ENCODE data around the gene TMPRSS11A. TPM values are rescaled to one million over a fixed set of nuclear protein-coding genes. Genes with fewer than 3 reads are reported as not detected.

The TMPRSS11A gene
- total RNA-seq, 3 donors from 2014 or later, result not detected

- Histone ChIP-seq H3K27ac (no peak overlapping the region), H3K4me1 (no peaks in the 10 kb centered on the region), H3K27me3 (no peaks in the 10 kb centered on the region), H3K36me3 (no peaks in the 10 kb centered on the region), H3K4me3 (no peak overlapping the region), H3K9me3 (peaks cover 0 to 4% of the 10 kb centered on the region in 2 donors)
- intact Hi-C loops (cut with DNase I; ENCODE audit: low total_unique reads), result no loop called here
- TF ChIP-seq POLR2A (IDR thresholded peaks at IDR 0.05) (no peak), CTCF (IDR thresholded peaks at IDR 0.05) (no peak), POLR2AphosphoS5 (IDR thresholded peaks at IDR 0.05) (no peak)
- no peak for DNase-seq (ENCODE audit: low spot score in 2 of 2)
Measured at GRCh38 chr4:67891645-67892044, 71.6 kb downstream of the TMPRSS11A start.

- no peaks in the 10 kb centered on the region for H3K27me3 ChIP-seq
Measured at GRCh38 chr4:67886281-67886680, 77.0 kb downstream of the TMPRSS11A start.

GRCh38 chr4:67885762-67886161 lies 77.5 kb downstream of the TMPRSS11A start:
- H3K9me3 ChIP-seq, result no peaks in the 10 kb centered on the region
- no peak for DNase-seq (ENCODE audit: low spot score in 2 of 2)
- no peak overlapping the region for H3K27ac ChIP-seq
- intact Hi-C loops (cut with DNase I; ENCODE audit: low total_unique reads), result no loop called here
- no peak for TF ChIP-seq POLR2AphosphoS5 (IDR thresholded peaks at IDR 0.05)
- TF ChIP-seq CTCF (IDR thresholded peaks at IDR 0.05), result no peak
- TF ChIP-seq POLR2A (IDR thresholded peaks at IDR 0.05), result no peak
- no peaks in the 10 kb centered on the region for H3K4me1 ChIP-seq
- H3K4me3 ChIP-seq, result no peak overlapping the region
- H3K36me3 ChIP-seq, result no peaks in the 10 kb centered on the region
- H3K27me3 ChIP-seq, result no peaks in the 10 kb centered on the region

More at GRCh38 chr4:67886281-67886680, 77.0 kb downstream of the TMPRSS11A start:
- DNase-seq (ENCODE audit: low spot score in 2 of 2), result no peak
- Histone ChIP-seq H3K27ac (no peak overlapping the region), H3K36me3 (no peaks in the 10 kb centered on the region), H3K9me3 (no peaks in the 10 kb centered on the region), H3K4me1 (no peaks in the 10 kb centered on the region), H3K4me3 (no peak overlapping the region)
- TF ChIP-seq CTCF (IDR thresholded peaks at IDR 0.05) (no peak), POLR2A (IDR thresholded peaks at IDR 0.05) (no peak), POLR2AphosphoS5 (IDR thresholded peaks at IDR 0.05) (no peak)
- intact Hi-C loops (cut with DNase I; ENCODE audit: low total_unique reads), result no loop called here

GRCh38 chr4:67884701-67885100 lies 78.6 kb downstream of the TMPRSS11A start:
- no peak for TF ChIP-seq POLR2AphosphoS5 (IDR thresholded peaks at IDR 0.05)
- no peak for TF ChIP-seq CTCF (IDR thresholded peaks at IDR 0.05)
- no peak for TF ChIP-seq POLR2A (IDR thresholded peaks at IDR 0.05)
- intact Hi-C loops (cut with DNase I; ENCODE audit: low total_unique reads), result no loop called here
- Histone ChIP-seq H3K9me3 (no peaks in the 10 kb centered on the region), H3K27ac (no peak overlapping the region), H3K27me3 (no peaks in the 10 kb centered on the region), H3K4me3 (no peak overlapping the region), H3K4me1 (no peaks in the 10 kb centered on the region), H3K36me3 (no peaks in the 10 kb centered on the region)
- no peak for DNase-seq (ENCODE audit: low spot score in 2 of 2)

- H3K27me3 ChIP-seq, result no peaks in the 10 kb centered on the region
- H3K9me3 ChIP-seq, result no peaks in the 10 kb centered on the region
- no peaks in the 10 kb centered on the region for H3K4me1 ChIP-seq
- TF ChIP-seq POLR2A (IDR thresholded peaks at IDR 0.05) (no peak), CTCF (IDR thresholded peaks at IDR 0.05) (no peak), POLR2AphosphoS5 (IDR thresholded peaks at IDR 0.05) (no peak)
- H3K27ac ChIP-seq, result no peak within 1 kb of the TSS
- no peak within 1 kb of the TSS for H3K4me3 ChIP-seq
- intact Hi-C loops (cut with DNase I; ENCODE audit: low total_unique reads), result no loop called here
- no peaks in the 10 kb centered on the region for H3K36me3 ChIP-seq
- no peak for DNase-seq (ENCODE audit: low spot score in 2 of 2)
Measured at GRCh38 chr4:67883902-67884301, 79.4 kb downstream of the TMPRSS11A start, which contains the start of gene TMPRSS11D. TSS of gene TMPRSS11D (minus strand) at chr4:67884002. CDS start at chr4:67883933, 69 bp downstream.
